MM.1S (cell line): ENCODE data around the gene RCOR1.

Experiments used
- DNase-seq: peaks from one replicate; pipeline ENCODE4 v3.0.0-alpha.2; 2015
- H2AFZ ChIP-seq: fragments of 300-600 bp; sonication (generic); 2 replicates; pipeline ENCODE4 v1.6.0; 2016; ENCODE audit warnings: antibody characterized with exemption, low read length
- H3F3A ChIP-seq: fragments of 300-600 bp; sonication (generic); 2 replicates; pipeline ENCODE4 v1.6.1; 2016; ENCODE audit warnings: mild to moderate bottlenecking, antibody characterized with exemption, low read length, moderate library complexity, mixed read lengths; ENCODE audit not compliant: insufficient read depth
- H3K27ac ChIP-seq: fragments of 300-600 bp; sonication (generic); 2 replicates; pipeline ENCODE4 v1.5.1; 2016; ENCODE audit warnings: mild to moderate bottlenecking, low read length
- H3K27me3 ChIP-seq: fragments of 300-600 bp; sonication (generic); replicated peaks from 2 replicates; pipeline ENCODE4 v1.6.0; 2016; ENCODE audit warnings: low read length; ENCODE audit not compliant: insufficient read depth
- H3K36me3 ChIP-seq: fragments of 300-600 bp; sonication (generic); replicated peaks from 2 replicates; pipeline ENCODE4 v1.6.1; 2016; ENCODE audit warnings: mild to moderate bottlenecking, low read length, mixed read lengths; ENCODE audit not compliant: insufficient read depth
- H3K4me1 ChIP-seq: fragments of 300-600 bp; sonication (generic); 2 replicates; pipeline ENCODE4 v1.6.1; 2016; ENCODE audit warnings: low read length, mixed read lengths
- H3K4me2 ChIP-seq: fragments of 300-600 bp; sonication (generic); 2 replicates; pipeline ENCODE4 v1.6.0; 2016; ENCODE audit warnings: low read depth, low read length
- H3K4me3 ChIP-seq: fragments of 300-600 bp; sonication (generic); 2 replicates; pipeline ENCODE4 v1.5.1; 2016; ENCODE audit warnings: low read length, mixed read lengths
- H3K79me2 ChIP-seq: fragments of 300-600 bp; sonication (generic); 2 replicates; pipeline ENCODE4 v1.6.1; 2016; ENCODE audit warnings: mixed run types, low read length, mixed read lengths
- H3K9ac ChIP-seq: fragments of 300-600 bp; sonication (generic); 2 replicates; pipeline ENCODE4 v1.6.1; 2016; ENCODE audit warnings: low read length, mixed read lengths
- H3K9me2 ChIP-seq: fragments of 300-600 bp; sonication (generic); replicated peaks from 2 replicates; pipeline ENCODE4 v1.6.1; 2016; ENCODE audit warnings: mild to moderate bottlenecking, low read length, mixed read lengths; ENCODE audit not compliant: insufficient read depth
- H3K9me3 ChIP-seq: fragments of 300-600 bp; sonication (generic); replicated peaks from 2 replicates; pipeline ENCODE4 v1.6.1; 2016; ENCODE audit warnings: mild to moderate bottlenecking, low read length, mixed read lengths; ENCODE audit not compliant: insufficient read depth
- H4K20me1 ChIP-seq: fragments of 300-600 bp; sonication (generic); 2 replicates; pipeline ENCODE4 v1.6.1; 2016; ENCODE audit warnings: mild to moderate bottlenecking, low read length, moderate library complexity, mixed read lengths; ENCODE audit not compliant: insufficient read depth
- EZH2 ChIP-seq: fragments of 300-600 bp; sonication (generic); optimal IDR thresholded peaks from 2 replicates; pipeline ENCODE3; 2017; ENCODE audit warnings: low read depth, mild to moderate bottlenecking, antibody characterized with exemption, low read length, mixed read lengths
- EZH2phosphoT487 ChIP-seq: fragments of 300-600 bp; sonication (generic); IDR thresholded peaks from 2 replicates; pipeline ENCODE4 v1.6.1; 2018; ENCODE audit warnings: antibody characterized with exemption, low read length
- TF ChIP-seq, protein P1 (sequence below): fragments of 300-600 bp; sonication (generic); IDR thresholded peaks from 2 replicates; pipeline ENCODE4 v1.5.1; 2016; ENCODE audit warnings: antibody characterized with exemption, low read length, mixed read lengths

RCOR1 gene

GRCh38 chr14:102699416-102700110, 107.1 kb downstream of the RCOR1 start:
- no peak overlapping the region for H3K9ac ChIP-seq
- H3K79me2 ChIP-seq = peaks cover 10% of the 10 kb centered on the region; the same call in 1 of the 2 replicates
- no peak for TF ChIP-seq EZH2phosphoT487
- no peak for TF ChIP-seq EZH2
- TF ChIP-seq, protein P1, sequence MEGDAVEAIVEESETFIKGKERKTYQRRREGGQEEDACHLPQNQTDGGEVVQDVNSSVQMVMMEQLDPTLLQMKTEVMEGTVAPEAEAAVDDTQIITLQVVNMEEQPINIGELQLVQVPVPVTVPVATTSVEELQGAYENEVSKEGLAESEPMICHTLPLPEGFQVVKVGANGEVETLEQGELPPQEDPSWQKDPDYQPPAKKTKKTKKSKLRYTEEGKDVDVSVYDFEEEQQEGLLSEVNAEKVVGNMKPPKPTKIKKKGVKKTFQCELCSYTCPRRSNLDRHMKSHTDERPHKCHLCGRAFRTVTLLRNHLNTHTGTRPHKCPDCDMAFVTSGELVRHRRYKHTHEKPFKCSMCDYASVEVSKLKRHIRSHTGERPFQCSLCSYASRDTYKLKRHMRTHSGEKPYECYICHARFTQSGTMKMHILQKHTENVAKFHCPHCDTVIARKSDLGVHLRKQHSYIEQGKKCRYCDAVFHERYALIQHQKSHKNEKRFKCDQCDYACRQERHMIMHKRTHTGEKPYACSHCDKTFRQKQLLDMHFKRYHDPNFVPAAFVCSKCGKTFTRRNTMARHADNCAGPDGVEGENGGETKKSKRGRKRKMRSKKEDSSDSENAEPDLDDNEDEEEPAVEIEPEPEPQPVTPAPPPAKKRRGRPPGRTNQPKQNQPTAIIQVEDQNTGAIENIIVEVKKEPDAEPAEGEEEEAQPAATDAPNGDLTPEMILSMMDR = no peak
- H3F3A ChIP-seq = no peaks in the 10 kb centered on the region
- H3K9me2 ChIP-seq = no peaks in the 10 kb centered on the region
- H3K36me3 ChIP-seq = no peaks in the 10 kb centered on the region
- no peak overlapping the region for H2AFZ ChIP-seq
- no peaks in the 10 kb centered on the region for H3K4me1 ChIP-seq
- no peak overlapping the region for H3K4me2 ChIP-seq
- H3K4me3 ChIP-seq = no peak overlapping the region
- H4K20me1 ChIP-seq = no peaks in the 10 kb centered on the region
- H3K27ac ChIP-seq = no peak overlapping the region
- no peaks in the 10 kb centered on the region for H3K27me3 ChIP-seq
- DNase-seq = no peak
- no peaks in the 10 kb centered on the region for H3K9me3 ChIP-seq

- no peak for TF ChIP-seq EZH2
- TF ChIP-seq, protein P1 = no peak
- no peak for TF ChIP-seq EZH2phosphoT487
- H2AFZ ChIP-seq = no peak overlapping the region
- no peaks in the 10 kb centered on the region for H4K20me1 ChIP-seq
- H3K9me3 ChIP-seq = no peaks in the 10 kb centered on the region
- no peaks in the 10 kb centered on the region for H3K27me3 ChIP-seq
- no peaks in the 10 kb centered on the region for H3K4me1 ChIP-seq
- no peaks in the 10 kb centered on the region for H3F3A ChIP-seq
- H3K79me2 ChIP-seq = no peaks in the 10 kb centered on the region
- H3K4me2 ChIP-seq = no peak overlapping the region
- DNase-seq = no peak
- H3K9ac ChIP-seq = no peak overlapping the region
- H3K36me3 ChIP-seq = no peaks in the 10 kb centered on the region
- H3K27ac ChIP-seq = no peak overlapping the region
- no peak overlapping the region for H3K4me3 ChIP-seq
- no peaks in the 10 kb centered on the region for H3K9me2 ChIP-seq
Observed at GRCh38 chr14:102708494-102708893, 116.0 kb downstream of the RCOR1 start.

- Histone ChIP-seq H2AFZ (no peak overlapping the region), H3F3A (no peaks in the 10 kb centered on the region), H3K36me3 (no peaks in the 10 kb centered on the region), H3K4me1 (no peaks in the 10 kb centered on the region), H3K27me3 (no peaks in the 10 kb centered on the region), H3K9ac (no peak overlapping the region), H3K9me2 (no peaks in the 10 kb centered on the region), H3K9me3 (no peaks in the 10 kb centered on the region), H3K79me2 (no peaks in the 10 kb centered on the region), H3K27ac (no peak overlapping the region), H3K4me2 (no peak overlapping the region), H3K4me3 (no peak overlapping the region), H4K20me1 (no peaks in the 10 kb centered on the region)
- no peak for DNase-seq
- TF ChIP-seq EZH2 = no peak
- TF ChIP-seq EZH2phosphoT487 = no peak
- TF ChIP-seq, protein P1 = no peak
Observed at GRCh38 chr14:102711207-102711606, 118.8 kb downstream of the RCOR1 start.
